BE2C (cell line): ENCODE results near the gene BABAM1.

Experiments used
- DNase-seq: peaks from one replicate; pipeline ENCODE4 v3.0.0-alpha.2; 2020
- H3K27me3 ChIP-seq: fragments of 250-450 bp; sonication (Bioruptor Pico); 2 replicates; pipeline ENCODE4 v1.5.1; 2020; ENCODE audit warnings: mild to moderate bottlenecking
- H3K36me3 ChIP-seq: fragments of 250-450 bp; sonication (Bioruptor Pico); 2 replicates; pipeline ENCODE4 v1.5.1; 2020; ENCODE audit warnings: mild to moderate bottlenecking
- H3K4me1 ChIP-seq: fragments of 250-450 bp; sonication (Bioruptor Pico); 2 replicates; pipeline ENCODE4 v1.5.1; 2020
- H3K4me3 ChIP-seq: 2 replicates; pipeline ENCODE4 v1.5.1; 2011; ENCODE audit warnings: low read depth, low read length
- H3K9me3 ChIP-seq: fragments of 250-450 bp; sonication (Bioruptor Pico); 2 replicates; pipeline ENCODE4 v1.5.1; 2020
- CTCF ChIP-seq: IDR thresholded peaks from 2 replicates; pipeline ENCODE4 v1.5.1; 2012; ENCODE audit warnings: mild to moderate bottlenecking, low read depth, low read length

Gene BABAM1

GRCh38 chr19:17303940-17304267 is 36.7 kb downstream of the BABAM1 start:
- TF ChIP-seq CTCF = no peak
- H3K4me3 ChIP-seq = no peak overlapping the region

DNA sequence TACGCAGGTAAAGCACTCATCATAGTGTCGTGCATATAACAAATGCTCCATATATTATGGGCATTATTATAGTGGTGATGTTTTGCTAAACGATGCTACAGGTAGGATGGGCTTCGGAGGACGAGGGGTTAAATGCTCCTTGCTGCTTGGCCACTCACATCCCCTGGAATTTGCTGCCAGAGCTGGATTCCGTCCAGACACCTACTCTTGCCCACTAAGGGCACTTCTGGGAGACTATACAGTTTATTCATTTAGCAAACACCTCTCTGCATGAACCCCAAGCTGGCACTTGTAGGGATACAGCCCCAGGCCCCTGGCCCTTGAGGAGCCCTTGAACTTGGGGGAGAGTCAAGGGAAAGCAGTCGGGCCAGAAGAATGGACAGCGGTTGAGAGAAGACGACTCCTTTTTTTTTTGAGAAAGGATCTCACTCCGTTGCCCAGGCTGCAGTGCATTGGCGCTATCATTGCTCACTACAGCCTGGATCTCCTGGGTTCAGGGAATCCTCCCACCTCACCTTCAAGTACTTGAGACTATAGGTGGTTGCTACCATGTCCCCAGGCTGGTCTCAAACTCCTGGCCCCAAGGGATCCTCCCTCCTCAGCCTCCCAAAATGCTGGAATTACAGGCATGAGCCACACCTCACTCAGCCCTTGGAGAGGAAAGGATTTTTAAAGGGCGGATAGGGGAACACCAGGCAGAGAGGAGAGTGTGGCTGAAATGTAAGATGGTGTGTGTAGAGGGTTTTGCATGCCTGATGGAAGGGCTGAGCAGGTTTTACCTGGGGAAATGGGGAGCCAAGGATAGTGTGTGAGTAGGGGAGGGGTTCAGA is 37.4 kb downstream of the BABAM1 start:
- H3K4me3 ChIP-seq = no peak overlapping the region
- no peaks in the 10 kb centered on the region for H3K9me3 ChIP-seq
- no peak for TF ChIP-seq CTCF
- peaks cover 6% of the 10 kb centered on the region for H3K4me1 ChIP-seq
- no peak for DNase-seq
- H3K27me3 ChIP-seq = no peaks in the 10 kb centered on the region
- H3K36me3 ChIP-seq = no peaks in the 10 kb centered on the region

More at GRCh38 chr19:17303940-17304267, 36.7 kb downstream of the BABAM1 start:
- Histone ChIP-seq H3K27me3 (no peaks in the 10 kb centered on the region), H3K9me3 (no peaks in the 10 kb centered on the region), H3K4me1 (peaks cover 6% of the 10 kb centered on the region), H3K36me3 (no peaks in the 10 kb centered on the region)
- no peak for DNase-seq

- H3K4me1 ChIP-seq = peaks cover 6% of the 10 kb centered on the region
- no peaks in the 10 kb centered on the region for H3K27me3 ChIP-seq
- DNase-seq = no peak
- no peak for TF ChIP-seq CTCF
- no peaks in the 10 kb centered on the region for H3K9me3 ChIP-seq
- H3K36me3 ChIP-seq = no peaks in the 10 kb centered on the region
- H3K4me3 ChIP-seq = no peak overlapping the region
Observed at GRCh38 chr19:17305216-17305516, 37.9 kb downstream of the BABAM1 start.

GRCh38 chr19:17305517-17306284 is 38.5 kb downstream of the BABAM1 start, which contains the start of gene MRPL34:
Gene MRPL34 (plus strand): TSS chr19:17305872. CDS start chr19:17305893, 21 bp downstream.
- peak; percentile 100 for DNase-seq
- H3K4me1 ChIP-seq = peaks cover 6% of the 10 kb centered on the region
- TF ChIP-seq CTCF = peak; percentile 83

DNA sequence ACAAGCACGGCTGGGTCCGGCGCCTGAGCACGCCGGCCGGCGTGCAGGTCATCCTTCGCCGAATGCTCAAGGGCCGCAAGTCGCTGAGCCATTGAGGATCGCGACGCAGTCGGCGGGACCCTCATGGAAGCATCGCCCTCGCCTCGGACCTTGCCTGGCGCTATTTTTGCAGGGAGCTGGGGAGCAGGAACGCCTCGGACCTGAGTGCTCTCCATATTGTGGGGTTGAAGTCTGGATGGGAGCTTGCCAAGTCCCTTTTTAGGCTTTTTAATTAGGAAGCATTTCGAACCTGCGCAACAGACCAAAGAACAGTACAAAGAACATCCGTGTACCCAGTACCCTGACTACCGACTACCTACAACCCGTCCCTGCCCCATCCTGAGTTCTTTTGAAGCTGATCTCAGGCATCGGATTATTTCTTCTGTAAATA is 39.1 kb downstream of the BABAM1 start:
- Histone ChIP-seq H3K27me3 (no peaks in the 10 kb centered on the region), H3K4me3 (peak overlapping the region; percentile 93), H3K36me3 (no peaks in the 10 kb centered on the region; the same call in 1 of the 2 replicates), H3K4me1 (peaks cover 6% of the 10 kb centered on the region), H3K9me3 (no peaks in the 10 kb centered on the region)
- TF ChIP-seq CTCF = no peak
- no peak for DNase-seq

More at GRCh38 chr19:17305517-17306284, 38.5 kb downstream of the BABAM1 start, which contains the start of gene MRPL34:
- Histone ChIP-seq H3K4me3 (peak within 1 kb of the TSS; percentile 93), H3K9me3 (no peaks in the 10 kb centered on the region), H3K36me3 (no peaks in the 10 kb centered on the region), H3K27me3 (no peaks in the 10 kb centered on the region)
